CD4-positive, alpha-beta memory T cell (primary cell): ENCODE data around the gene CIRBP. TPM values are rescaled to one million over a fixed set of nuclear protein-coding genes. Genes with fewer than 3 reads are reported as not detected.
"Not testable (repeated sequence)": the region's sequence is repeated elsewhere in the genome, so short reads cannot be mapped to it uniquely, and the experiment has no call there.

Experiments used
- CTCF ChIA-PET: fragments of 350-600 bp; sonication (Branson Sonifier 250); formaldehyde crosslinking; loops from one replicate; lab custom pipeline; 2021; ENCODE audit warnings: inconsistent platforms; ENCODE audit not compliant: partially characterized antibody; lab: Charles Lee
- POLR2A ChIA-PET: fragments of 350-600 bp; sonication (Branson Sonifier 250); formaldehyde crosslinking; loops from one replicate; lab custom pipeline; 2021; ENCODE audit not compliant: partially characterized antibody; lab: Charles Lee
- DNase-seq, 5 donors: peaks; one replicate each; pipeline versions ENCODE4 v3.0.0 to v3.0.0-alpha.2; 2020 to 2022; ENCODE audit warnings: mixed read lengths in 1 of 5
- H3K27ac ChIP-seq: one replicate; pipeline ENCODE4 v1.7.0; 2013; ENCODE audit warnings: low read depth, low read length
- H3K27me3 ChIP-seq: 2 replicates; pipeline ENCODE4 v1.7.0; 2013; ENCODE audit warnings: mild to moderate bottlenecking, low read length, moderate library complexity; ENCODE audit not compliant: insufficient read depth
- H3K36me3 ChIP-seq: 2 replicates; pipeline ENCODE4 v1.7.0; 2013; ENCODE audit warnings: mild to moderate bottlenecking, low read length, moderate library complexity; ENCODE audit not compliant: insufficient read depth
- H3K4me1 ChIP-seq: 2 replicates; pipeline ENCODE4 v1.7.0; 2013; ENCODE audit warnings: mild to moderate bottlenecking, low read length, moderate library complexity; ENCODE audit not compliant: insufficient read depth
- H3K4me3 ChIP-seq, 2 donors: one replicate each; pipeline ENCODE4 v1.7.0; 2013; ENCODE audit warnings: low read length in 2 of 2, mild to moderate bottlenecking in 1 of 2
- H3K9me3 ChIP-seq, 2 donors: one replicate each; pipeline ENCODE4 v1.7.0; 2013; ENCODE audit warnings: low read length in 2 of 2, control low read depth in 1 of 2; ENCODE audit not compliant: control insufficient read depth in 1 of 2
- H3K27ac Mint-ChIP-seq, 7 donors: one replicate each; pipeline ENCODE4 v1.8.0; 2020 to 2021; ENCODE audit warnings: mixed read lengths in 7 of 7, mild to moderate bottlenecking in 6 of 7, inconsistent platforms in 3 of 7, moderate library complexity in 3 of 7
- H3K27me3 Mint-ChIP-seq, 2 donors: one replicate each; pipeline ENCODE4 v1.8.0; 2020 to 2021; ENCODE audit warnings: mixed read lengths in 2 of 2
- H3K36me3 Mint-ChIP-seq, 2 donors: one replicate each; pipeline ENCODE4 v1.8.0; 2020 to 2021; ENCODE audit warnings: mixed read lengths in 2 of 2, inconsistent platforms in 1 of 2, mild to moderate bottlenecking in 1 of 2
- H3K4me1 Mint-ChIP-seq, 4 donors: one replicate each; pipeline ENCODE4 v1.8.0; 2020 to 2021; ENCODE audit warnings: mixed read lengths in 4 of 4, mild to moderate bottlenecking in 1 of 4
- H3K4me3 Mint-ChIP-seq, 8 donors: one replicate each; pipeline ENCODE4 v1.8.0; 2020 to 2021; ENCODE audit warnings: mixed read lengths in 8 of 8, mild to moderate bottlenecking in 7 of 8, moderate library complexity in 6 of 8, inconsistent platforms in 3 of 8
- H3K9me3 Mint-ChIP-seq, 8 donors: one replicate each; pipeline ENCODE4 v1.8.0; 2020 to 2021; ENCODE audit warnings: mixed read lengths in 8 of 8, mild to moderate bottlenecking in 5 of 8, inconsistent platforms in 3 of 8, moderate library complexity in 1 of 8
- intact Hi-C: fragments of 100-400 bp; cut with micrococcal nuclease; formaldehyde crosslinking; loops from one replicate; pipeline ENCODE4 v1.15.1; 2023
- polyA plus RNA-seq, 2 donors: library from polyadenylated mRNA; unstranded; fragments of 300-500 nt; fragmentation: Illumina TruSeq; gene quantifications; one replicate each; pipeline ENCODE4 v1.2.3, GENCODE V29; 2021
- total RNA-seq, 2 experiments: library from RNA; stranded (reverse); gene quantifications; one replicate each; pipeline ENCODE4 v1.2.3, GENCODE V29; 2021

The CIRBP gene
- total and polyA plus RNA-seq, 4 experiments from 2014 or later, result 160 to 638 (median 416) TPM

- Mint-ChIP-seq H3K36me3 (peaks cover 4 to 6% of the 10 kb centered on the region in 2 donors), H3K27ac (peak overlapping the region in 2 of 7 donors; percentile 13 to 81), H3K4me3 (peak overlapping the region in 1 of 8 donors; percentile 20), H3K9me3 (peaks cover 0 to 2% (median 0%) of the 10 kb centered on the region in 8 donors), H3K4me1 (peaks cover 6 to 32% (median 22%) of the 10 kb centered on the region in 4 donors), H3K27me3 (peaks cover 0 to 3% of the 10 kb centered on the region in 2 donors)
- intact Hi-C loops, result loop anchor here (10.0 kb wide), 1 partner anchor 451 kb away; the partner anchor contains the start of gene PTBP1
- no peak for DNase-seq
- peaks cover 52% of the 10 kb centered on the region for H3K4me1 ChIP-seq
- no peaks in the 10 kb centered on the region for H3K9me3 ChIP-seq
- H3K4me3 ChIP-seq, result no peak overlapping the region
- CTCF ChIA-PET, result interaction anchor here (1.0 to 5.3 kb wide), 3 partner anchors 19 to 31 kb away, joined by 4 to 364 read pairs (median 31); partner anchors contain the start of gene CIRBP
- H3K36me3 ChIP-seq, result no peaks in the 10 kb centered on the region
- no peaks in the 10 kb centered on the region for H3K27me3 ChIP-seq
- H3K27ac ChIP-seq, result no peak overlapping the region
- POLR2A ChIA-PET, result interaction anchor here (2.1 to 10.1 kb wide), 4 partner anchors 18 to 216 kb away, joined by 9 to 650 read pairs (median 32); partner anchors contain the start of genes CIRBP and FAM174C
Measured at GRCh38 chr19:1245494-1246264, 23.5 kb upstream of the CIRBP start.

- ChIA-PET CTCF (interaction anchor here (0.6 to 5.3 kb wide), 3 partner anchors 18 to 52 kb away, joined by 4 to 364 read pairs (median 4); partner anchors contain the start of gene CIRBP), POLR2A (interaction anchor here (0.5 to 10.1 kb wide), 2 partner anchors 18 to 113 kb away, joined by 3 to 650 read pairs; partner anchors contain the start of gene CIRBP)
- not testable (repeated sequence) for H3K27me3 ChIP-seq, H3K36me3 ChIP-seq, H3K36me3 Mint-ChIP-seq, H3K9me3 Mint-ChIP-seq, H3K27me3 Mint-ChIP-seq, H3K27ac ChIP-seq, H3K4me3 ChIP-seq, H3K9me3 ChIP-seq
- peaks cover 3 to 28% (median 17%) of the 10 kb centered on the region in 4 donors for H3K4me1 Mint-ChIP-seq
- H3K4me1 ChIP-seq, result peaks cover 44% of the 10 kb centered on the region
- intact Hi-C loops, result loop anchor here (10.0 kb wide), 1 partner anchor 452 kb away; the partner anchor contains the start of gene PTBP1
- H3K27ac Mint-ChIP-seq, result peak overlapping the region in 6 of 7 donors; percentile 13 to 84 (median 71)
- DNase-seq, result peak in 1 of 5 donors; percentile 46
- H3K4me3 Mint-ChIP-seq, result peak overlapping the region in 3 of 8 donors; percentile 39 to 54 (median 45)
Measured at GRCh38 chr19:1246265-1247087, 22.7 kb upstream of the CIRBP start.

- Mint-ChIP-seq H3K27me3 (no peaks in the 10 kb centered on the region), H3K4me1 (peaks cover 2 to 26% (median 9%) of the 10 kb centered on the region in 4 donors), H3K36me3 (peaks cover 6 to 14% of the 10 kb centered on the region in 2 donors), H3K27ac (peak overlapping the region in 6 of 7 donors; percentile 42 to 90 (median 78)), H3K4me3 (peak overlapping the region in 4 of 8 donors; percentile 35 to 83 (median 44)), H3K9me3 (peaks cover 0 to 6% (median 0%) of the 10 kb centered on the region in 8 donors)
- H3K36me3 ChIP-seq, result no peaks in the 10 kb centered on the region
- DNase-seq, result no peak
- CTCF ChIA-PET, result interaction anchor here (5.3 kb wide), 1 partner anchor 17 kb away, joined by 364 read pairs; the partner anchor contains the start of gene CIRBP
- peak overlapping the region in 1 of 2 donors; percentile 77 for H3K4me3 ChIP-seq
- no peaks in the 10 kb centered on the region for H3K27me3 ChIP-seq
- intact Hi-C loops, result loop anchor here (10.0 kb wide), 1 partner anchor 453 kb away; the partner anchor contains the start of gene PTBP1
- H3K4me1 ChIP-seq, result peaks cover 36% of the 10 kb centered on the region
- POLR2A ChIA-PET, result interaction anchor here (10.1 kb wide), 1 partner anchor 16 kb away, joined by 650 read pairs; the partner anchor contains the start of gene CIRBP
- H3K27ac ChIP-seq, result peak overlapping the region; percentile 92
- H3K9me3 ChIP-seq, result no peaks in the 10 kb centered on the region
Measured at GRCh38 chr19:1247748-1248138, 21.4 kb upstream of the CIRBP start.

DNA sequence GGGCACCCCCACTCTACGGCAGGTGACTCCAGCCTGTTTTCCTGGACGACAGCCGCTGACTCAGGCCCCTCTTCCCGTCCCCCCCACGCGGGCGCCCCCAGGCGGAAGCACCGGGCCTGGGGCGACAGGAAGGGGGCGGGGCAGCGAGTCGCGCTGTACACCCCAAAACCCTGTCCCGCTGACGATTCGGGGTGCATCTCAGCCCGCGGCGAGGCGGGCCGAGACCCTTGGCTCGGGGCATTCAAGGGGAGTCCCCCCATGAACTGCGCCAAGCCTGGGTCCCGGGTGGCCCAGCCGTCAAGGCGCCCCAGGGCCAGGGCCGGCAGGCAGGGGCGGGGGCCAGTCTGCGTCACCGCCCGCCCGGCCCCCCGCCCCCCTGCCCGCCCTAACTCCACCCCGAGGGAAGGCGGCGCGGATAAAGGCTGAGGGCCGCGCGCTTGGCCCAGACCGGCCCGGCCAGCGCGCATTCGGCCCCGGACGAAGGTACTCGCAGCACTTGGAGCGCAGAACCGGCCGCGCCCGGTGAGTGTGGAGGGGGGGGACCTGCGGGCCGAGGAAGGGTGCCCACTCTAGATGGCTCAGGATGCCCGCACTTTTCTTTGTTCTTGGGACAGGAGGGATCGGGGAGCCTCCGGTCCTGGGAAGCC, 20.9 kb upstream of the CIRBP start, which contains the start of gene MIDN:
TSS of gene MIDN (plus strand) at position 445 of the 647 bp plus-strand sequence. CDS start 1,714 bp downstream, outside the sequence.
- H3K4me1 ChIP-seq, result peaks cover 33% of the 10 kb centered on the region
- CTCF ChIA-PET, result interaction anchor here (1.0 kb wide), 1 partner anchor 18 kb away, joined by 6 read pairs; no protein-coding TSS in a partner anchor
- peaks cover 0 to 6% (median 0%) of the 10 kb centered on the region in 8 donors for H3K9me3 Mint-ChIP-seq
- H3K27ac ChIP-seq, result peak within 1 kb of the TSS; percentile 92
- H3K4me3 Mint-ChIP-seq, result peak within 1 kb of the TSS; percentile 52 to 84 (median 70)
- peak within 1 kb of the TSS; percentile 50 to 91 (median 86) for H3K27ac Mint-ChIP-seq
- H3K36me3 ChIP-seq, result no peaks in the 10 kb centered on the region
- peaks cover 2 to 23% (median 7%) of the 10 kb centered on the region in 4 donors for H3K4me1 Mint-ChIP-seq
- no peaks in the 10 kb centered on the region for H3K9me3 ChIP-seq
- intact Hi-C loops, result loop anchor here (10.0 kb wide), 1 partner anchor 453 kb away; the partner anchor contains the start of gene PTBP1
- H3K36me3 Mint-ChIP-seq, result peaks cover 6 to 15% of the 10 kb centered on the region in 2 donors
- peak; percentile 71 to 83 (median 72) for DNase-seq
- H3K27me3 ChIP-seq, result no peaks in the 10 kb centered on the region
- H3K27me3 Mint-ChIP-seq, result no peaks in the 10 kb centered on the region
- H3K4me3 ChIP-seq, result peak within 1 kb of the TSS in 1 of 2 donors; percentile 77
- POLR2A ChIA-PET, result interaction anchor here (0.7 to 2.4 kb wide), 7 partner anchors 11 to 27 kb away, joined by 3 to 55 read pairs (median 8); partner anchors contain the start of genes CIRBP and FAM174C

DNA sequence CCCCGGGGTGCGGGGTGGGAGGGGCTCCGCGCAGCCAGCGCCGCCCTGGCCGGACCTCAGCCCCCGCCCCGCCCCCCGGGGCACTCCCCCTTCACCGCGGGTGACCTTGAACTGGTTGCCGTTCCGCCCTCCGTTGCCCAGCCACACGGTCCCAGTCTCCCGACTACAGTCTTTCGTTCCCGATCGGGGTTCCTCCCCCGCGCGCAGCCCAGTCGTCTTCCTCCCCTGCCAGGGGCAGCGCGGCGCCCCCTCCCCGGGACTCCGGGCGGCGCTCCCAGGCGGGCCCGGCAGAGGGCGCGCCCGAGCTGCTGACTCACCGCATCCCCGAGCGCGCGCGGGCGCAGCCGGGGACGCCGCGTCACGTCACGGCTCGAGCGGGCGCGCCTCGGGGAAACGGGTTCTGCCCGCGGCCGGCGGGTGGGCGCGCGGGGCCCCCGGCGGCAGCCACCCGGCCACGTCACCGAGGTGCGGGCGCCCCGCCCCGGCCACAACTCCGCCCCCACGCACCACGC, 20.3 kb upstream of the CIRBP start:
- CTCF ChIA-PET, result interaction anchor here (0.7 to 1.0 kb wide), 2 partner anchors 18 to 20 kb away, joined by 4 to 6 read pairs; partner anchors contain the start of gene CIRBP
- POLR2A ChIA-PET, result interaction anchor here (0.7 to 2.4 kb wide), 7 partner anchors 11 to 26 kb away, joined by 3 to 55 read pairs (median 8); partner anchors contain the start of genes CIRBP and FAM174C
- peaks cover 33% of the 10 kb centered on the region for H3K4me1 ChIP-seq
- Mint-ChIP-seq H3K27ac (peak overlapping the region; percentile 32 to 91 (median 81)), H3K4me1 (peaks cover 2 to 26% (median 9%) of the 10 kb centered on the region in 4 donors), H3K9me3 (peaks cover 0 to 6% (median 0%) of the 10 kb centered on the region in 8 donors), H3K36me3 (peaks cover 6 to 19% of the 10 kb centered on the region in 2 donors), H3K27me3 (no peaks in the 10 kb centered on the region), H3K4me3 (peak overlapping the region; percentile 52 to 84 (median 70))
- intact Hi-C loops, result loop anchor here (1.0 to 10.0 kb wide), 3 partner anchors 10 to 454 kb away; partner anchors contain the start of genes CIRBP and PTBP1
- peak overlapping the region; percentile 92 for H3K27ac ChIP-seq
- DNase-seq, result peak; percentile 82 to 91 (median 90)
- no peaks in the 10 kb centered on the region for H3K27me3 ChIP-seq
- H3K36me3 ChIP-seq, result no peaks in the 10 kb centered on the region
- H3K9me3 ChIP-seq, result no peaks in the 10 kb centered on the region
- peak overlapping the region in 1 of 2 donors; percentile 77 for H3K4me3 ChIP-seq
